Activated naive CD8-positive, alpha-beta T cell (primary cell): Measurements from ENCODE around the gene KRT84.

Experiments used
- H3K27ac Mint-ChIP-seq: one replicate; pipeline ENCODE4 v1.8.0; 2021; ENCODE audit warnings: mixed read lengths
- H3K27me3 Mint-ChIP-seq: one replicate; pipeline ENCODE4 v1.8.0; 2021; ENCODE audit warnings: mixed read lengths
- H3K36me3 Mint-ChIP-seq: one replicate; pipeline ENCODE4 v1.8.0; 2021; ENCODE audit warnings: mixed read lengths
- H3K4me1 Mint-ChIP-seq: one replicate; pipeline ENCODE4 v1.8.0; 2021; ENCODE audit warnings: low read depth, mixed read lengths
- H3K4me3 Mint-ChIP-seq: one replicate; pipeline ENCODE4 v1.8.0; 2021; ENCODE audit warnings: mild to moderate bottlenecking, mixed read lengths
- H3K9me3 Mint-ChIP-seq: one replicate; pipeline ENCODE4 v1.8.0; 2021; ENCODE audit warnings: low read depth, mixed read lengths

Gene KRT84

GRCh38 chr12:52363111-52363679 is 22.3 kb downstream of the KRT84 start:
- Mint-ChIP-seq H3K4me3 (no peak overlapping the region), H3K4me1 (peaks cover 18% of the 10 kb centered on the region), H3K36me3 (no peaks in the 10 kb centered on the region), H3K27ac (no peak overlapping the region), H3K9me3 (no peaks in the 10 kb centered on the region), H3K27me3 (no peaks in the 10 kb centered on the region)

GRCh38 chr12:52362118-52362726 is 23.2 kb downstream of the KRT84 start:
- H3K27ac Mint-ChIP-seq, result no peak overlapping the region
- H3K9me3 Mint-ChIP-seq, result no peaks in the 10 kb centered on the region

GRCh38 chr12:52361553-52361952 is 23.9 kb downstream of the KRT84 start:
- no peak overlapping the region for H3K4me3 Mint-ChIP-seq
- H3K9me3 Mint-ChIP-seq, result no peaks in the 10 kb centered on the region
- H3K27me3 Mint-ChIP-seq, result no peaks in the 10 kb centered on the region
- peaks cover 27% of the 10 kb centered on the region for H3K4me1 Mint-ChIP-seq
- H3K27ac Mint-ChIP-seq, result no peak overlapping the region
- no peaks in the 10 kb centered on the region for H3K36me3 Mint-ChIP-seq

More at GRCh38 chr12:52362118-52362726, 23.2 kb downstream of the KRT84 start:
- no peak overlapping the region for H3K4me3 Mint-ChIP-seq
- no peaks in the 10 kb centered on the region for H3K36me3 Mint-ChIP-seq
- no peaks in the 10 kb centered on the region for H3K27me3 Mint-ChIP-seq
- H3K4me1 Mint-ChIP-seq, result peaks cover 27% of the 10 kb centered on the region

DNA sequence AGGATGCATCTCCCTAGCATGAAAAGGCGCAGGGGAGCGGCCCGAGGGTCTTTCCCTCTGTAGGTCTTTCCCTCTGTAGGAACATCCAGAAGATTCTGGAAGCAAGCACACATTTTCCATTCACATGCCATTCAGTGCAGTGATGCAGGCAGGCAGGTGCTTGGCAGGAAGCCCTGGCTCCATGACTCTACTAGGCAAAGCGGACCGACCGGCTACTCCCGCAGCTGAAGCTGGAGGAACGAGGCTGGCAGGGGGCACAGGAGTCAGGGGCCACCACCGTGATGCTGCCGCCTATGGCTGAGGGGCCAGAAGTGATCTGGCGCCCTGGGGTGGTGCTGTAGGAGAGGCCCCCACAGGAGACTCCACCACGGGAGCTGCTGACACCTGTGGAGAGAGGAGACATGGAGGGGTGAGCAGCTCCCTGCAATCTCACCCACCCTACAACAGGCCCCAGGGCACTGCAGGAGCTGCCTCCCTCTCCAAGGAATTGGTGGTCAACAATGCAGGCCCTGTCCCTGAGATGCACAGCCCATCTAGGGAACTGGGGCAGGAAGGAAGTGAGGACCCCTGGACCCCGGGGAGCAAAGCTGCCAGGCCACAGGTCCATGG is 24.7 kb downstream of the KRT84 start:
- Mint-ChIP-seq H3K4me1 (peaks cover 27% of the 10 kb centered on the region), H3K27me3 (no peaks in the 10 kb centered on the region), H3K36me3 (no peaks in the 10 kb centered on the region), H3K4me3 (no peak overlapping the region), H3K27ac (no peak overlapping the region), H3K9me3 (no peaks in the 10 kb centered on the region)

DNA sequence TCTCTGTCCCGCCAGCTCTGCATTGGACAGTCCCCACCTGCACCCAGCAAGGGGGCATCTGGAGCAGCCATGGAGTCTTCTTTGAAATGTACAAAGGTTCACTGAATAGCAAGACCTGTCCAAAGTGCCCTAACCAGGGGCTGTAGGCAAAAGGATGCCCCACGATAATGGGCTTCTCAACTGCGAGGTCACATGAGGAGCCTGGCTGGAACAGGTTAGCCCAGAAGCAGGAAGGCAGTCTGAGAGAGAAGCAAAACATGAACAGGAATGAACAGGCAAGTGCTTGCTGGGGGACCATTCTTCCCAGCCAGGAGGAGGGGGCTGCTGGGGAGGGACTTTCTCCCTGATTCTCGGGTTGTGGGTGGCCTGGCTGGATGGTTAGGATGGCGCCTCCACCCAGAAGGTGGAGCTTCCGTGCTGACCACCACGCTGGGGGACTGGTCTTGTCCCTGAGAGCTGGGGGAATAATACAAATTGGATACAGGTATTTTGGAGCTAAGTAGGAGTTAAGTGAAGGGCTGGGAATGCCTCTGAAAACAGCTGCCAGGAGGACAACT is 25.3 kb downstream of the KRT84 start:
- H3K9me3 Mint-ChIP-seq, result no peaks in the 10 kb centered on the region
- peaks cover 27% of the 10 kb centered on the region for H3K4me1 Mint-ChIP-seq
- H3K27ac Mint-ChIP-seq, result no peak overlapping the region
- H3K27me3 Mint-ChIP-seq, result no peaks in the 10 kb centered on the region
- H3K36me3 Mint-ChIP-seq, result no peaks in the 10 kb centered on the region
- no peak overlapping the region for H3K4me3 Mint-ChIP-seq

DNA sequence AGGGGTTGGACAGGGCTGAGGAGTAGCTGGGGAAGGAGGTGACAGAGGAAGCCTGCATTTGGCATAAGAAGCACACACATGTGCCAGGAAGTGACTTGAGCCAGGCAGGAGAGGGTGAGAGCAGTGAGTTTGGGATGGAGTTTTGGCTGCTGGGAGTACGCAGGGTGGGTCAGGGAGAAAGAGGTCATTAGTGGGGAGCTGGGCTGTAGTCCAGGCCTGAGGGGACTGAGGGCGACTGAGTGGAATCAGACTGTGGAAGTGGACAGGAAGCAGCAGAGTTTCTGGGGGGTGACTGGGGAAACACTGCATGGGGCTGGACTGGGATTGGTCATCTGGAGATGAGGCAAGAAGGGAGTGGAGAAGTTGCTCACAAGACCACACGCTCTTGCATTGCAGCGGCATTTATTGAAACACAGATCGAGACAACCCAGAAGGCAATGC is 25.8 kb downstream of the KRT84 start:
- Mint-ChIP-seq H3K4me3 (no peak overlapping the region), H3K4me1 (peaks cover 27% of the 10 kb centered on the region), H3K27ac (peak overlapping the region; percentile 78)

DNA sequence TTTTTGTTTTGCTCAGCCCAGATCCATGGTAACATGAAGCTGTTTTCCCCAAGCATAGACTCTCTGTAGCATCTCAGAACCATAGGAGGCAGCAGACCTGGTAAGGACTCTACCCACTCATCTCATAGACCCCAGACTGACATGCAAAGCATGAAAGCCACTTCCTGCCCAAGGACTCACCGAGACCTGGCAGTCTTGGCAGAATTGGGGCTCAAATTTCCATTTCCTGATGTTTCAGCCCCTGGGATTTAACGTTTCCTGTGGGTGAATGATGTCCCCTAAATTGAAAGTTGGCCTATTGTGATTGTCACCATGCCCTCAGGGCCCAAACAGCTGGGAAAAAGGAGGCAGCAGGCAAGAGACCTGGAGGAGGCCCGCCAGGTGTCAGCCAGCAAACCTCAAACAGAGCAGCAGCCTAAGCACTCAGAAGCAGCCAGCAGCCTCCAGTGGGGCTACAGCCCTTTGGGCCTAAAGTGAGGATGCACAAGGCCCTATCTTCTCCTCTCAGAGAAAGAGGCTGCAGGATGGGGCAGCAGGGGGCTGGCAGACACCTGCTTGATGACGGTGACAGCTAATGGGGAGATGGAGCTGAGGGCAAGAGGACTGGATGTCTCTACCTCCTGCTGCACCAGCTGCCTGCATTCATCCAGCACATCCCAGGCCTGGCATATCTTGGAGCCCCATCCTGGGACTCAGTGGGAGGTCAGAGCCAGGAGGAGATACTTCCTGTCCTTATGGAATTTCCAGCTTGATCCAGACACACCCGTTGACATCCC is 26.7 kb downstream of the KRT84 start:
- no peaks in the 10 kb centered on the region for H3K36me3 Mint-ChIP-seq
- no peaks in the 10 kb centered on the region for H3K9me3 Mint-ChIP-seq
- H3K27ac Mint-ChIP-seq, result peak overlapping the region; percentile 41
- H3K4me1 Mint-ChIP-seq, result peaks cover 27% of the 10 kb centered on the region
- peak overlapping the region; percentile 30 for H3K4me3 Mint-ChIP-seq
- H3K27me3 Mint-ChIP-seq, result no peaks in the 10 kb centered on the region

More for the DNA sequence above, 25.8 kb downstream of the KRT84 start:
- Mint-ChIP-seq H3K9me3 (no peaks in the 10 kb centered on the region), H3K36me3 (no peaks in the 10 kb centered on the region), H3K27me3 (no peaks in the 10 kb centered on the region)

DNA sequence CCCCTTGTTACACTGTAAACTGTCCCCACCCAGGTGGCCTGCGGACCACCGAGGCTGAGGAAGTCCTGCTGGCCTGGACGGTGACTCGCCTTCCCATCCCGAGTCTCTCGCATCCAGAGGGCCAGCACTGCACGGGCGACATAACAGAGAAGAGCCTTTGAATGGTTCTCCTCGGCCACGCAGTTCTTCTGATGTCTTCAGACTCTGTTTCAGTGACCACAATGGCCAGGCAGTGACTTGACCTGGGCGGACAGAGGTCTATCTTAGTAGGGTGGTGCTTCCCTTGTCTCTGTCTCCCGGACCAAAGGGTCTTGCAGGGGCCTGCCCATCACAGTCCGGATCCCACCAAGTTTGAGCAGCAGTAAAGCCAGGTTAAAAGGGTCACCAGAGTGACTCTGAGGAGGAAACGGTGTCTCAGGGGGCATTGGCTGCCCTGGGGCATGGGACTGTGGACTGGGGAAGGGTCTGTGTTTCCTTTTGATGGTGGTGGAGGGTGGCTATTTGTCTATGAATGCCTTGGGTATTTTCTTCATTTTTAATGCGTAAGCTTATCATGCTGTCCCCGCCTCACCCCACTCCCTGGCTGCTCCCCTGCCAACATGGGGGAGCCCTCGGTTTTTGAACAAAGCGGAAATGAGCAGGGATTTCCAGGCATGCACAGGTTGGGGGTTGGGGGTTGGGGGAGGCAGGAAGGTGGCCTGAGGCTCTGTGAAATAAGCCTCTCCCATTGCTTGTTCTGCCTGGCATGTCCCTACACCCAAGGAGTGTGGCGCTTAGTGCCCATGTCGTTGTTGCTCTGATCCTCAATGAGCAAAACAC is 28.5 kb downstream of the KRT84 start:
- Mint-ChIP-seq H3K9me3 (no peaks in the 10 kb centered on the region), H3K4me1 (peaks cover 43% of the 10 kb centered on the region), H3K4me3 (no peak overlapping the region), H3K27ac (no peak overlapping the region), H3K36me3 (no peaks in the 10 kb centered on the region), H3K27me3 (peaks cover 3% of the 10 kb centered on the region)

DNA sequence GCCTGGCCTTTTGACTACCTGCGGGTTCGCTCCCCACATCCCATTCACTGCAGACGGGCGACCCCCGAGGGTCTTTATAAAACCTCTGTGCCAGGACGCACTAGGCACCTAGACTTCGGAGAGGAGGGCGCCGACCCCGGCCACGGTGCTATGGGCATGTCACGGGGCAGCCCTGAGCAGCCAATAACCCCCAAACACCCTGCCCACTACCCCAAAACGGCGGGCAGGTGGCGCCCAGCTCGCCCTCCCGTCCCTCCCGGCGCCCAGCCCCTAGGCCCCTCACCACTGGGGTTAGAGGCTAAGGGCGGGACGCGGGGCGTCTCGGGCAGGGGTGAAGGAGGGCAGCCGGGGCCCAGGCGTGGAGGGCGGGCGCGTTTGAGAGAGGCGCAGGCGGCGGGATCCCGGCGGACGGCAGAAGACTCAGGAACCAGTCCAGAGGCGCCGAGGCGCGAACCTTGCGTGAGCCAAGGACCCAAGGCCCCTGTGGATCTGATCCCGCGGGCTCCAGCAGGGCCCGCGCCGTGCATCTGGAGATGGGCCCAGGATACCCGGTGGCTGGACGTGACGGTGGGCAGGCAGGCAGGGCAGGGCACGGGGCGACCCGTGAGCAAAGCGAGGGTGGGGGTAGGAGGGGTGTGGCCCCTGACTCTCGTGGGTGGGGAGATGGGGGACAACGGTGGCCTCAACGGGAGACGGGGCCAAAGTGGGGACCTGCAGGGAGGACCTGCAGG is 29.3 kb downstream of the KRT84 start:
- H3K4me1 Mint-ChIP-seq, result peaks cover 47% of the 10 kb centered on the region
- no peak overlapping the region for H3K4me3 Mint-ChIP-seq
- H3K9me3 Mint-ChIP-seq, result no peaks in the 10 kb centered on the region
- H3K27me3 Mint-ChIP-seq, result peaks cover 3% of the 10 kb centered on the region
- no peak overlapping the region for H3K27ac Mint-ChIP-seq
- H3K36me3 Mint-ChIP-seq, result no peaks in the 10 kb centered on the region

DNA sequence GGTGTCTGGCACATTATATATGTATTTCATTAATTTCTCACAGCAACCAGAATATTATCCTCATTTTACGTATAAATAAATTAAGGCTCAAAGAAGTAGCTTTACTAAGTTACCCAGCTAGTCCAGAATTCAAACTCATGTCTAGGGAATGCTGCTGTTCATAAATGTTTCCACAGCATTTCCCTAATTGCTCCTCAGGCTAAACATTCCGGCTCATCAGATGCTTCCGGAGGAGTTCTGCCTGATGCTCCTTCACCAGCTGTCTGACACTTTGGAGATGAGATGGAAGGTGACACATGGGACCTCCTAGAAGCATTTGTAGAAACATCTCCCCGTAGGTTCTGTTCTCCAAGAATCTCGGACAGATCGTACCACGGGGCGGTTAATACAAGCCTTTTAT is 30.3 kb downstream of the KRT84 start:
- Mint-ChIP-seq H3K27ac (no peak overlapping the region), H3K4me1 (peaks cover 54% of the 10 kb centered on the region), H3K27me3 (peaks cover 3% of the 10 kb centered on the region), H3K9me3 (no peaks in the 10 kb centered on the region), H3K36me3 (no peaks in the 10 kb centered on the region), H3K4me3 (no peak overlapping the region)

DNA sequence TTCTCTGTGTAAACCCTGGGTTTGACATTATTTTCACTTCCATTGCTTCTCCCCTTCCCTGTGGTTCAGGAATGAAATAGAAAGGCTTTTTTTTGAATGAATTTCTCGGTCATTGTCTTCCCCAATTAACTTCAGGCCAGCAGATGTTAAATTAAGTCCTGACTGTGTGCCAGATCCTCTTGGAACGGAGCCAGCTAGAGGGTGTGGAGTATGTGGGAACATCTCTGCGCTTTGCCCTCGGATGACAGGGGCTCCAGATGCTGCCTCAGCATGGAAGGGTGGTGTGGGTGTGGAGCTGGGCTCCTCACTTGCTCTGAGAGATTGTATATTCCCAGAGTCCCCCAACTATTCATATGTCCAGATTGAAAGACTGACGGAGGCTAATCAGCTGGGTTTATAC is 31.3 kb downstream of the KRT84 start:
- Mint-ChIP-seq H3K9me3 (no peaks in the 10 kb centered on the region), H3K4me1 (peaks cover 47% of the 10 kb centered on the region), H3K4me3 (no peak overlapping the region), H3K36me3 (no peaks in the 10 kb centered on the region), H3K27me3 (peaks cover 3% of the 10 kb centered on the region), H3K27ac (no peak overlapping the region)

DNA sequence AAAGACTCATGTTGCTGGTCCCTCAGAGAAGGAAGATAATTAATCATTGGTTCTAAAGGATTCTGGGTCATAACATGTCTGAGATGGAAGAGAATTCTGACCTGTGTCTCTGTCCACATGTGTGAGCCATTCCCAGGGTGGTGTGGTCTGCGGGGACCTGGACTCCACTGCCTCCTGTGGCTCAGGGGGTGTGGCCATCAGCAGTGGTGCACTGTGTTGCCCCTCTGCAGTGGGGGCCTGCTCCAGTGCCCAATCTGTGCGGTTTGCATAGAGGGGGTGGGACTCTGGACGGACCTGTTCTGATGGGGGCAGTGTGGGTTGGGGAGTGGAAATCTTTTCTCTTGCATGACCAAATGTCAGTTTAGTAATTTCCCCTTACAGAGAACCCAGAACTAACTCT is 31.7 kb downstream of the KRT84 start:
- Mint-ChIP-seq H3K4me1 (peaks cover 43% of the 10 kb centered on the region), H3K27me3 (peaks cover 3% of the 10 kb centered on the region), H3K36me3 (no peaks in the 10 kb centered on the region), H3K4me3 (no peak overlapping the region), H3K9me3 (no peaks in the 10 kb centered on the region), H3K27ac (no peak overlapping the region)

- H3K36me3 Mint-ChIP-seq, result no peaks in the 10 kb centered on the region
- H3K9me3 Mint-ChIP-seq, result no peaks in the 10 kb centered on the region
- H3K4me1 Mint-ChIP-seq, result peaks cover 35% of the 10 kb centered on the region
- peaks cover 3% of the 10 kb centered on the region for H3K27me3 Mint-ChIP-seq
- no peak overlapping the region for H3K27ac Mint-ChIP-seq
- peak overlapping the region; percentile 27 for H3K4me3 Mint-ChIP-seq
These were observed 32.5 kb downstream of the KRT84 start for GRCh38 chr12:52352951-52353350.
